Adipocyte (in vitro differentiated cells): Measurements from ENCODE around the gene C10orf67.

Experiments used
- DNase-seq: peaks from one replicate; pipeline ENCODE4 v3.0.0-alpha.2; 2015; ENCODE audit warnings: low read depth
- H3K27me3 ChIP-seq: replicated peaks from 2 replicates; pipeline ENCODE4 v1.7.0; 2013; ENCODE audit warnings: mild to moderate bottlenecking, low read length, moderate library complexity; ENCODE audit not compliant: control insufficient read depth, insufficient read depth
- H3K36me3 ChIP-seq: 2 replicates; pipeline ENCODE4 v1.7.0; 2013; ENCODE audit warnings: low read length, mild to moderate bottlenecking, moderate library complexity; ENCODE audit not compliant: control insufficient read depth, insufficient read depth, severe bottlenecking
- H3K4me1 ChIP-seq: 2 replicates; pipeline ENCODE4 v1.7.0; 2013; ENCODE audit warnings: mild to moderate bottlenecking, low read length, moderate library complexity; ENCODE audit not compliant: control insufficient read depth, insufficient read depth
- H3K4me3 ChIP-seq: 2 replicates; pipeline ENCODE4 v1.7.0; 2013; ENCODE audit warnings: mild to moderate bottlenecking, low read length, moderate library complexity
- H3K9ac ChIP-seq: 2 replicates; pipeline ENCODE4 v1.7.0; 2013; ENCODE audit warnings: mild to moderate bottlenecking, low read length, moderate library complexity
- H3K9me3 ChIP-seq: 2 replicates; pipeline ENCODE4 v1.7.0; 2013; ENCODE audit warnings: mild to moderate bottlenecking, low read length, moderate library complexity; ENCODE audit not compliant: control insufficient read depth

Gene C10orf67

DNA sequence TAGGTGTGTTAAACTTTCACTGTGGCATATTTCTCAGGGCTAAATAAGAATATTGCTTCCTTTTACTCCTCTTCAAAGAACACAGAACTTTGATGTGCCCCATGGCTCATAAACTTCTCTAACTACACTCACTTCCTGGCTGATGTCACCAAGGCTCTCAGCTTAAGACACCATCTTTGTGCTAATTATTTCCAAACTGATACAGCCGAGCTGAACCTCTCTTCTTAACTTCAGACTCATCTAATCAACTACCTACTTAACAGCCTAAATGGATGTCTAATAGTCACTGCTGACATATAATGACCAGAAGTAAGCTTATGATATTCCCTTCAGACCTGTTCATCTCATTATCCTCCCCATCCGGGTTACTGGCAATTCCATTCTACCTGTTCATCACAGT, 3.6 kb downstream of the C10orf67 start:
- no peak overlapping the region for H3K4me3 ChIP-seq
- H3K4me1 ChIP-seq, result peaks cover 7% of the 10 kb centered on the region
- no peaks in the 10 kb centered on the region for H3K9me3 ChIP-seq
- H3K27me3 ChIP-seq, result no peaks in the 10 kb centered on the region
- H3K36me3 ChIP-seq, result no peaks in the 10 kb centered on the region
- no peak for DNase-seq
- H3K9ac ChIP-seq, result no peak overlapping the region

- H3K36me3 ChIP-seq, result no peaks in the 10 kb centered on the region
- H3K9me3 ChIP-seq, result no peaks in the 10 kb centered on the region
- no peaks in the 10 kb centered on the region for H3K27me3 ChIP-seq
- no peak for DNase-seq
- no peak overlapping the region for H3K9ac ChIP-seq
- H3K4me1 ChIP-seq, result peaks cover 5% of the 10 kb centered on the region
- no peak overlapping the region for H3K4me3 ChIP-seq
These were observed 4.2 kb downstream of the C10orf67 start for GRCh38 chr10:23340354-23340753.

GRCh38 chr10:23338886-23339285, 5.7 kb downstream of the C10orf67 start:
- Histone ChIP-seq H3K36me3 (no peaks in the 10 kb centered on the region), H3K4me3 (no peak overlapping the region), H3K9ac (no peak overlapping the region), H3K27me3 (no peaks in the 10 kb centered on the region), H3K9me3 (no peaks in the 10 kb centered on the region), H3K4me1 (no peaks in the 10 kb centered on the region)
- no peak for DNase-seq

DNA sequence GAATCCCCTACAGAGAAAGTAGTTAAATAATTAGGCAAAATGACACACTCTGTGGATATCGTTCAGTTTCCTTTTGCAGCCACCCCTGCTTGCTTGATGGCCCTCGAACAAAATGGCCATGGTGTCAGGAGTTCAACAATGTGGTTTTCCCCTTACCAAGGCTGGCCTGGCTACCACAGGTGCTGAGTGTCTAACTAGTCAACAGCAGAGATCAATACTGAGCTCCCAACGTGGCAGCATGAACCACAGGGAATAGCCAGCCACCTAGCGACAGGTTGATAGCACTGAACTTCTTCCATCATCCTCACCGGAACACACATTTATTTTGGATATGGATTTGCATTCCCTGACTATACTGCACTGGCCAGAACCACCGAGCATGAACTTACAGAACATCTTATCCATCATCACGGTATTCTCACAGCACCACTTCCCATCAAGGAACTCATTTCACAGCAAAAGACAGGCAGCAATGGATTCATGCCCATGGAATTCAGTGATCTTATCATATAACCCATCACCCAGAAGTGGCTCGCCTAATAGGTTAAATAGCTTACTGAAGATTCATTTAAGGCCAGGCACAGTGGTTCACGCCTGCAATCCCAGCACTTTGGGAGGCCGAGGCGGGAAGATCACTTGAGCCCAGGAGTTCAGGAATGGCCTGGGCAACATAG, 6.3 kb downstream of the C10orf67 start:
- Histone ChIP-seq H3K27me3 (no peaks in the 10 kb centered on the region), H3K36me3 (no peaks in the 10 kb centered on the region), H3K9ac (no peak overlapping the region), H3K9me3 (no peaks in the 10 kb centered on the region), H3K4me3 (no peak overlapping the region), H3K4me1 (no peaks in the 10 kb centered on the region)
- no peak for DNase-seq

GRCh38 chr10:23337616-23338015, 7.0 kb downstream of the C10orf67 start:
- no peak overlapping the region for H3K9ac ChIP-seq
- H3K27me3 ChIP-seq, result no peaks in the 10 kb centered on the region
- H3K4me1 ChIP-seq, result no peaks in the 10 kb centered on the region
- no peaks in the 10 kb centered on the region for H3K36me3 ChIP-seq
- DNase-seq, result no peak
- H3K4me3 ChIP-seq, result no peak overlapping the region
- no peaks in the 10 kb centered on the region for H3K9me3 ChIP-seq

GRCh38 chr10:23331567-23332301, 12.9 kb downstream of the C10orf67 start:
- no peaks in the 10 kb centered on the region for H3K4me1 ChIP-seq
- H3K27me3 ChIP-seq, result no peaks in the 10 kb centered on the region
- no peaks in the 10 kb centered on the region for H3K36me3 ChIP-seq
- H3K9me3 ChIP-seq, result peaks cover 3% of the 10 kb centered on the region
- DNase-seq, result peak; percentile 75
- H3K9ac ChIP-seq, result no peak overlapping the region
- H3K4me3 ChIP-seq, result no peak overlapping the region

DNA sequence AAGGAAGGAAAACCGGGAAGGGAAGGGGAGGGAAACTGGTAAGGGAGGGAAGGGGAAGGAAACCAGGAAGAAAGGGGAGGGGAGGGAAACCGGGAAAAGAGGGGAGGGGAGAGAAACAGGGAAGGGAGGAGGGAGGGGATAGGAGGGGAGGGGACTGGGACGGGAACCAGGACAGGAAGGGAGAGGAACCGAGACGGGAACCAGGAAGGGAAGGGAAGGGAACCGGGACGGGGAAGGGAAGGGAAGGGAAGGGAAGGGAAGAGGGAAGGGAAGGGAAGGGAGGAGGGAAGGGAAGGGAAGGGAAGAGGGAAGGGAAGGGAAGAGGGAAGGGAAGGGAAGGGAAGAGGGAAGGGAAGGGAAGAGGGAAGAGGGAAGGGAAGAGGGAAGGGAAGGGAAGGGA, 13.6 kb downstream of the C10orf67 start:
- Histone ChIP-seq H3K4me1 (no peaks in the 10 kb centered on the region), H3K36me3 (no peaks in the 10 kb centered on the region), H3K9ac (no peak overlapping the region), H3K27me3 (no peaks in the 10 kb centered on the region), H3K4me3 (no peak overlapping the region), H3K9me3 (peaks cover 3% of the 10 kb centered on the region)
- no peak for DNase-seq

DNA sequence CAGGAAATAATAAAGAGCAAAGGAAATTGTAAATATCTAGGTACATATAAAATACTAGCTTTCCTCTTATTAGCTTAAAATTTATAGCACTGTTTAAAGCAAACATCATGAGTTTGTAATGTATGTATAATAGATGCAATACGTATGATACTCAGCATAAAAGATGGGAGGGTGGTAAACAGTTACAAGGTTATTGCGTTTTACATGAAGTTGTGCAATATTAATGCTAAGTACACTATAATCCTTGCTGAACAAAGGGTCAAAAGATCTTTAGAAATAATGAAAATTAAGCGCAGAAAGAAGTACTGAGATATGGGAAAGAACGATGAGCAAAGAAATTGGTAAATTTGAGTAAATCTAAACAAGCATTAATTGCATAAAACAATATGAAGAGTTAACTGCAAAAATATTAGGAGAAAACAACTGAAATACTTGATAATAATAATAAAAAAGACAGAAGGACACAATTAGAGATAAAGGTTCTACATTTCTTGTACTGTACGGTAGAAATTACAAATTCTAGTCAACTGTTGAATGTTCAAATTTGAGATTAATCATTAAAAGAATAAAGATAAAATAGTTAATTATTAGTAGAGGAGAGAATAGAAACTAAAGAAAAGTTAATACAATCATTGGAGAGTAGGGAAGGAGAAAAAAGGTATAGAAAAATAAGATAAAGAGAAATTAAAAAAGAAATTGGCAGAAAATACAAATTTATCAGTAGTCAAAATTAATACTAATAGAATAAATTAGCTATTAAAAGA, 17.9 kb downstream of the C10orf67 start:
- Histone ChIP-seq H3K4me1 (no peaks in the 10 kb centered on the region), H3K36me3 (no peaks in the 10 kb centered on the region), H3K4me3 (no peak overlapping the region), H3K9me3 (peaks cover 3% of the 10 kb centered on the region), H3K27me3 (no peaks in the 10 kb centered on the region), H3K9ac (no peak overlapping the region)
- DNase-seq, result no peak

- H3K36me3 ChIP-seq, result no peaks in the 10 kb centered on the region
- H3K9ac ChIP-seq, result no peak overlapping the region
- H3K4me1 ChIP-seq, result no peaks in the 10 kb centered on the region
- no peak for DNase-seq
- H3K27me3 ChIP-seq, result no peaks in the 10 kb centered on the region
- no peak overlapping the region for H3K4me3 ChIP-seq
- H3K9me3 ChIP-seq, result peaks cover 3% of the 10 kb centered on the region
These were observed 19.5 kb downstream of the C10orf67 start for GRCh38 chr10:23325132-23325531.

GRCh38 chr10:23324351-23324750, 20.2 kb downstream of the C10orf67 start:
- no peaks in the 10 kb centered on the region for H3K27me3 ChIP-seq
- no peaks in the 10 kb centered on the region for H3K36me3 ChIP-seq
- no peak for DNase-seq
- H3K4me3 ChIP-seq, result no peak overlapping the region
- no peaks in the 10 kb centered on the region for H3K4me1 ChIP-seq
- no peaks in the 10 kb centered on the region for H3K9me3 ChIP-seq
- no peak overlapping the region for H3K9ac ChIP-seq

DNA sequence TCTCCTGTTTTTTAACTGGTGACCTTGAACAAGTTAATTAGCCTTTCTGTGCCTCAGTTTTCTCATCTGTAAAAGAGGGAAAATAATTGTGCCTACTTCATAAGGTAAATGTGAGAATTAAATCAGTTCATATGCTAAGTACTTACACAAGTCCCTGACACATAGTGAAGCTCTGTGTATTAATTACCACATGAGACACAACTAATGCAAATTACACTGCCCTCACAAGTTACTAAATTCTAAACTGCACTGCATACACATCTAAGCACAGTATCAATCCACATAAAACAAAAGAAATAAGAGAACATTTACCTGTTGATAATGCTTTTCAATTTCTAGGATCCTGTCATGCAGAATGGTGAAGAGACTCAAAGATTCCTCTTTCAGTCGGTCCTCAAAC, 22.5 kb downstream of the C10orf67 start:
- Histone ChIP-seq H3K4me3 (no peak overlapping the region), H3K9me3 (no peaks in the 10 kb centered on the region), H3K27me3 (no peaks in the 10 kb centered on the region), H3K36me3 (no peaks in the 10 kb centered on the region), H3K4me1 (no peaks in the 10 kb centered on the region), H3K9ac (no peak overlapping the region)
- no peak for DNase-seq
